A549 treated with AZD9567 at 1 μM for 4 hours (cell line): ENCODE data around the gene ANK2. TPM values are rescaled to one million over a fixed set of nuclear protein-coding genes. Genes with fewer than 3 reads are reported as not detected.

Experiments
- total RNA-seq: library from RNA; stranded (reverse); fragments of 200-300 nt; extraction: Qiagen RNA extraction; gene quantifications from 5 replicates; pipeline ENCODE4 v1.2.3, GENCODE V29; 2022; ENCODE audit not compliant: insufficient read depth

The ANK2 gene
- total RNA-seq: 0.62 to 5.1 TPM (median 0.67 TPM) in 5 replicates

GRCh38 chr4:113049421-113050370 lies at the start of gene ANK2:
TSS of gene ANK2 (plus strand) at chr4:113049653. CDS start at chr4:113049729, 76 bp downstream.

